Adrenal gland (tissue), 5 donors: ENCODE results near the gene LCE3D.

Experiments used
- POLR2A ChIP-seq, 2 donors: fragments of 450-650 bp; IDR thresholded peaks; one replicate each; pipeline ENCODE4 v1.6.1; 2017; ENCODE audit warnings: antibody characterized with exemption in 2 of 2, mild to moderate bottlenecking in 2 of 2, moderate library complexity in 1 of 2
- TF ChIP-seq, protein P1 (sequence below), 6 experiments: fragments of 450-650 bp in 4 of 6; fragments of 200-600 bp in 2 of 6; sonication (generic) in 1 of 6; IDR thresholded peaks; 1 replicate in 5 of 6; 2 replicates in 1 of 6; pipeline versions ENCODE4 v1.5.1 to v1.8.0; 2016 to 2021; ENCODE audit warnings: antibody characterized with exemption in 6 of 6, mild to moderate bottlenecking in 2 of 6, moderate library complexity in 1 of 6
- donor health status: DM: no; HTN: no; CAD: no.

- TF ChIP-seq, protein P1, sequence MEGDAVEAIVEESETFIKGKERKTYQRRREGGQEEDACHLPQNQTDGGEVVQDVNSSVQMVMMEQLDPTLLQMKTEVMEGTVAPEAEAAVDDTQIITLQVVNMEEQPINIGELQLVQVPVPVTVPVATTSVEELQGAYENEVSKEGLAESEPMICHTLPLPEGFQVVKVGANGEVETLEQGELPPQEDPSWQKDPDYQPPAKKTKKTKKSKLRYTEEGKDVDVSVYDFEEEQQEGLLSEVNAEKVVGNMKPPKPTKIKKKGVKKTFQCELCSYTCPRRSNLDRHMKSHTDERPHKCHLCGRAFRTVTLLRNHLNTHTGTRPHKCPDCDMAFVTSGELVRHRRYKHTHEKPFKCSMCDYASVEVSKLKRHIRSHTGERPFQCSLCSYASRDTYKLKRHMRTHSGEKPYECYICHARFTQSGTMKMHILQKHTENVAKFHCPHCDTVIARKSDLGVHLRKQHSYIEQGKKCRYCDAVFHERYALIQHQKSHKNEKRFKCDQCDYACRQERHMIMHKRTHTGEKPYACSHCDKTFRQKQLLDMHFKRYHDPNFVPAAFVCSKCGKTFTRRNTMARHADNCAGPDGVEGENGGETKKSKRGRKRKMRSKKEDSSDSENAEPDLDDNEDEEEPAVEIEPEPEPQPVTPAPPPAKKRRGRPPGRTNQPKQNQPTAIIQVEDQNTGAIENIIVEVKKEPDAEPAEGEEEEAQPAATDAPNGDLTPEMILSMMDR (IDR thresholded peaks at IDR 0.05): no peak
- TF ChIP-seq POLR2A (IDR thresholded peaks at IDR 0.05): no peak
These were observed 44.5 kb downstream of the LCE3D start for GRCh38 chr1:152535774-152536173.
